GM12878 (cell line): ENCODE data around the gene CDK15. TPM values are rescaled to one million over a fixed set of nuclear protein-coding genes. Genes with fewer than 3 reads are reported as not detected.

Source experiments
- ATAC-seq: fragments of 200-7000 bp; cut with Tn5 transposase; 3 replicates; pipeline ENCODE4 v1.9.1; 2020; ENCODE audit warnings: mild to moderate bottlenecking, moderate library complexity
- BruUV-seq: library from RNA; stranded (reverse); fragments of 400-500 nt; replicated peaks from 2 replicates; lab custom pipeline; 2021; lab: Mats Ljungman, UMichigan
- CTCF ChIA-PET: fragments of 300-600 bp; sonication (Branson Sonifier 250); formaldehyde crosslinking; extraction: SDS; loops from one replicate; lab custom pipeline; 2021; ENCODE audit warnings: inconsistent platforms; lab: Yijun Ruan, JAX
- POLR2A ChIA-PET: fragments of 350-600 bp; formaldehyde crosslinking; extraction: SDS; loops from one replicate; lab custom pipeline; 2021; ENCODE audit warnings: inconsistent platforms; lab: Charles Lee
- RAD21 ChIA-PET: fragments of 300-600 bp; sonication (Branson Sonifier 250); formaldehyde crosslinking; loops from one replicate; lab custom pipeline; 2023; ENCODE audit warnings: antibody characterized with exemption; ENCODE audit not compliant: unreplicated experiment; lab: Charles Lee
- SMC1A ChIA-PET: fragments of 300-600 bp; sonication (Branson Sonifier 250); formaldehyde crosslinking; loops from one replicate; lab custom pipeline; 2023; ENCODE audit not compliant: unreplicated experiment, uncharacterized antibody; lab: Charles Lee
- DNase-seq: peaks from one replicate; pipeline ENCODE4 v3.0.0-alpha.2; 2011; ENCODE audit warnings: low read depth, low spot score
- FAIRE-seq: peaks from 3 replicates; lab custom pipeline; 2011; peaks lifted over from hg19 to GRCh38; lab: Jason Lieb, UNC
- H2AFZ ChIP-seq: 2 replicates; pipeline ENCODE4 v1.6.0; 2011; ENCODE audit warnings: low read depth, low read length, control low read depth; ENCODE audit not compliant: control insufficient read depth
- H3K27ac ChIP-seq: 2 replicates; pipeline ENCODE4 v1.5.1; 2011; ENCODE audit warnings: control low read depth; ENCODE audit not compliant: control insufficient read depth, insufficient read depth
- H3K27me3 ChIP-seq, 2 experiments: replicated peaks in 1 of 2; 2 replicates each; pipeline versions ENCODE4 v1.6.0 to v1.6.1; 2011; ENCODE audit warnings: low read length in 1 of 2; ENCODE audit not compliant: control insufficient read depth in 2 of 2, insufficient read depth in 2 of 2
- H3K36me3 ChIP-seq, 2 experiments: 2 replicates each; pipeline ENCODE4 v1.5.1; 2011; ENCODE audit warnings: low read length in 1 of 2; ENCODE audit not compliant: control insufficient read depth in 2 of 2, insufficient read depth in 2 of 2
- H3K4me1 ChIP-seq: 2 replicates; pipeline ENCODE4 v1.6.1; 2011; ENCODE audit warnings: mild to moderate bottlenecking, low read length, moderate library complexity, mixed read lengths; ENCODE audit not compliant: control insufficient read depth, insufficient read depth
- H3K4me2 ChIP-seq: 2 replicates; pipeline ENCODE4 v1.6.0; 2011; ENCODE audit warnings: control low read depth; ENCODE audit not compliant: control insufficient read depth, insufficient read depth
- H3K4me3 ChIP-seq: fragments of 200-600 bp; sonication (generic); 2 replicates; pipeline ENCODE4 v1.5.1; 2016
- H3K79me2 ChIP-seq: 2 replicates; pipeline ENCODE4 v1.6.0; 2011; ENCODE audit warnings: low read length; ENCODE audit not compliant: control insufficient read depth, insufficient read depth
- H3K9ac ChIP-seq: 2 replicates; pipeline ENCODE4 v1.8.0; 2011; ENCODE audit warnings: low read length, control low read depth, mixed read lengths; ENCODE audit not compliant: control insufficient read depth, insufficient read depth
- H3K9me3 ChIP-seq: replicated peaks from 3 replicates; pipeline ENCODE4 v1.5.1; 2011; ENCODE audit warnings: mild to moderate bottlenecking, low read length; ENCODE audit not compliant: control insufficient read depth, insufficient read depth
- H4K20me1 ChIP-seq: 2 replicates; pipeline ENCODE4 v1.6.0; 2011; ENCODE audit not compliant: control insufficient read depth, insufficient read depth
- ATF7 ChIP-seq: fragments of 450-650 bp; IDR thresholded peaks from 2 replicates; pipeline ENCODE4 v1.6.1; 2016; ENCODE audit warnings: low read depth, mild to moderate bottlenecking
- BACH1 ChIP-seq: fragments of 450-650 bp; IDR thresholded peaks from 2 replicates; pipeline ENCODE4 v1.6.1; 2017; ENCODE audit warnings: mild to moderate bottlenecking, borderline replicate concordance
- BHLHE40 ChIP-seq, 2 experiments: fragments of 450-650 bp in 1 of 2; IDR thresholded peaks; 2 replicates each; pipeline ENCODE4 v1.6.1; 2011 to 2017; ENCODE audit warnings: low read depth in 2 of 2, borderline replicate concordance in 1 of 2, improper control_type of control experiment in 1 of 2, low read length in 1 of 2, mild to moderate bottlenecking in 1 of 2
- FOXM1 ChIP-seq: IDR thresholded peaks from 2 replicates; pipeline ENCODE4 v1.6.1; 2012; ENCODE audit warnings: low read depth, mild to moderate bottlenecking, inconsistent platforms, low read length, moderate library complexity
- HSF1 ChIP-seq: fragments of 150-350 bp; IDR thresholded peaks from 2 replicates; pipeline ENCODE4 v1.6.1; 2014; ENCODE audit warnings: mild to moderate bottlenecking, low read depth, low read length
- IRF3 ChIP-seq: fragments of 450-650 bp; IDR thresholded peaks from 2 replicates; pipeline ENCODE4 v1.6.1; 2014; ENCODE audit warnings: mild to moderate bottlenecking
- MEF2A ChIP-seq: IDR thresholded peaks from 2 replicates; pipeline ENCODE4 v1.6.1; 2011; ENCODE audit warnings: low read depth, mild to moderate bottlenecking, low read length, moderate library complexity; ENCODE audit not compliant: insufficient read depth
- MTA2 ChIP-seq: fragments of 450-650 bp; IDR thresholded peaks from 2 replicates; pipeline ENCODE4 v1.6.1; 2016; ENCODE audit warnings: low read depth, mild to moderate bottlenecking, moderate library complexity
- MYB ChIP-seq: fragments of 150-350 bp; IDR thresholded peaks from 2 replicates; pipeline ENCODE4 v1.6.1; 2014; ENCODE audit warnings: mild to moderate bottlenecking, low read depth, low read length, borderline replicate concordance
- NR2C1 ChIP-seq: fragments of 450-650 bp; IDR thresholded peaks from 2 replicates; pipeline ENCODE4 v1.6.1; 2017; ENCODE audit warnings: antibody characterized with exemption, mild to moderate bottlenecking, moderate library complexity
- PAX5 ChIP-seq: IDR thresholded peaks from 2 replicates; pipeline ENCODE4 v1.6.1; 2011; ENCODE audit warnings: low read depth, low read length, borderline replicate concordance
- POLR2AphosphoS5 ChIP-seq: IDR thresholded peaks from 2 replicates; pipeline ENCODE4 v1.6.1; 2011; ENCODE audit warnings: mild to moderate bottlenecking, low read length, inconsistent platforms
- REST ChIP-seq: IDR thresholded peaks from 2 replicates; pipeline ENCODE4 v1.6.1; 2012; ENCODE audit warnings: mild to moderate bottlenecking, low read depth, low read length
- STAT3 ChIP-seq: IDR thresholded peaks from 2 replicates; pipeline ENCODE4 v1.6.1; 2011; ENCODE audit warnings: low read depth, low read length, improper control_type of control experiment
- TAF1 ChIP-seq: IDR thresholded peaks from 2 replicates; pipeline ENCODE4 v1.6.1; 2011; ENCODE audit warnings: mild to moderate bottlenecking, low read depth, low read length, borderline replicate concordance
- TARDBP ChIP-seq: IDR thresholded peaks from 2 replicates; pipeline ENCODE4 v1.6.1; 2016; ENCODE audit warnings: borderline replicate concordance
- TCF7 ChIP-seq: IDR thresholded peaks from 2 replicates; pipeline ENCODE4 v1.6.1; 2014; ENCODE audit warnings: antibody characterized with exemption, borderline replicate concordance
- ZBED1 ChIP-seq: IDR thresholded peaks from 2 replicates; pipeline ENCODE4 v1.6.1; 2016; ENCODE audit warnings: borderline replicate concordance
- WGBS: methylation state at CpG from one replicate; pipeline ENCODE4 v1.1.6; 2016; ENCODE audit warnings: low lambda C conversion rate; ENCODE audit not compliant: insufficient replicate concordance, insufficient coverage; ENCODE audit errors: missing lambda C conversion rate; 5-methylcytosine and 5-hydroxymethylcytosine counted together
- in situ Hi-C: fragments of 300-500 bp; cut with MboI; formaldehyde crosslinking; loops from 9 replicates; pipeline ENCODE4 v1.14.3; 2018; ENCODE audit warnings: mixed read lengths
- intact Hi-C: fragments of 100-400 bp; cut with micrococcal nuclease; formaldehyde crosslinking; loops from one replicate; pipeline ENCODE4 v1.14.2; 2022; ENCODE audit not compliant: unreplicated experiment
- polyA plus RNA-seq, 11 experiments: library from polyadenylated mRNA; depleted of rRNA in 4 of 11; unstranded in 6 of 11; stranded (reverse) in 5 of 11; fragments of >200 nt; fragmentation: Nextera tagmentation in 4 of 11; fragmentation: Illumina TruSeq in 1 of 11; extraction: Ambion mirVana in 4 of 11; extraction: Trizol in 1 of 11; gene quantifications; 1 replicate in 1 of 11; 2 replicates in 10 of 11; pipeline versions ENCODE4 v1.2.1 to v1.2.3, GENCODE V29; 2011 to 2016; ENCODE audit warnings: inconsistent platforms in 2 of 11, missing spikeins in 2 of 11, low read depth in 1 of 11
- total RNA-seq, 4 experiments: library from RNA; depleted of rRNA in 3 of 4; stranded (reverse); fragments of >200 nt in 3 of 4; fragmentation: Illumina TruSeq in 1 of 4; extraction: Trizol in 1 of 4; gene quantifications; 2 replicates each; pipeline versions ENCODE4 v1.2.1 to v1.2.3, GENCODE V29; 2013 to 2021

CDK15 gene
- total and polyA plus RNA-seq, 10 of the 15 experiments (the other 5 are each of a cell fraction or from before 2014, with no cell fraction given): 0.01 to 0.04 TPM; not detected in 8

- Histone ChIP-seq H4K20me1 (no peaks in the 10 kb centered on the region), H3K4me1 (no peaks in the 10 kb centered on the region), H3K9ac (no peak overlapping the region), H3K79me2 (no peaks in the 10 kb centered on the region), H3K27ac (no peak overlapping the region), H3K27me3 (0 out of 4 replicates have a peak, but pooled peaks cover 0 to 2% of the 10 kb centered on the region in 2 experiments), H3K36me3 (no peaks in the 10 kb centered on the region), H3K4me3 (no peak overlapping the region), H2AFZ (no peak overlapping the region), H3K9me3 (no peaks in the 10 kb centered on the region)
- no TSS peak for BruUV-seq
- POLR2A ChIA-PET: no interaction called here
- CTCF ChIA-PET: no interaction called here
- SMC1A ChIA-PET: no interaction called here
- RAD21 ChIA-PET: no interaction called here
- intact Hi-C loops: no loop called here
- in situ Hi-C loops: no loop called here
- DNase-seq: no peak
- TF ChIP-seq TAF1: no peak
- TF ChIP-seq HSF1: no peak
- TF ChIP-seq NR2C1: no peak
- no peak for TF ChIP-seq FOXM1
- no peak for TF ChIP-seq IRF3
- no peak for TF ChIP-seq STAT3
- TF ChIP-seq TARDBP: no peak
- TF ChIP-seq POLR2AphosphoS5: no peak
- TF ChIP-seq BACH1: no peak
- no peak for TF ChIP-seq ZBED1
- TF ChIP-seq MEF2A: no peak
- TF ChIP-seq ATF7: no peak
- no peak for TF ChIP-seq REST
- TF ChIP-seq BHLHE40 (IDR thresholded peaks at IDR 0.05; ENCODE audit: borderline replicate concordance in 1 of 2, low read depth in 2 of 2, low read length in 1 of 2): no peak
- TF ChIP-seq MTA2: no peak
- no peak for TF ChIP-seq PAX5
- no peak for TF ChIP-seq TCF7
- no peak for TF ChIP-seq MYB
- TF ChIP-seq, all 136 proteins: peak for 0
- H3K4me2 ChIP-seq: no peak overlapping the region
- FAIRE-seq (no peak), ATAC-seq (no peak)
- 64% methylated on average over 4 of the region's 4 CpGs for WGBS
Measured at GRCh38 chr2:201809633-201810032, 3.3 kb downstream of the CDK15 start.
